MM.1S (cell line): ENCODE results near the gene IPP.

Experiments
- DNase-seq: peaks from one replicate; pipeline ENCODE4 v3.0.0-alpha.2; 2015
- H2AFZ ChIP-seq: fragments of 300-600 bp; sonication (generic); 2 replicates; pipeline ENCODE4 v1.6.0; 2016; ENCODE audit warnings: antibody characterized with exemption, low read length
- H3F3A ChIP-seq: fragments of 300-600 bp; sonication (generic); 2 replicates; pipeline ENCODE4 v1.6.1; 2016; ENCODE audit warnings: mild to moderate bottlenecking, antibody characterized with exemption, low read length, moderate library complexity, mixed read lengths; ENCODE audit not compliant: insufficient read depth
- H3K27ac ChIP-seq: fragments of 300-600 bp; sonication (generic); 2 replicates; pipeline ENCODE4 v1.5.1; 2016; ENCODE audit warnings: mild to moderate bottlenecking, low read length
- H3K27me3 ChIP-seq: fragments of 300-600 bp; sonication (generic); replicated peaks from 2 replicates; pipeline ENCODE4 v1.6.0; 2016; ENCODE audit warnings: low read length; ENCODE audit not compliant: insufficient read depth
- H3K36me3 ChIP-seq: fragments of 300-600 bp; sonication (generic); replicated peaks from 2 replicates; pipeline ENCODE4 v1.6.1; 2016; ENCODE audit warnings: mild to moderate bottlenecking, low read length, mixed read lengths; ENCODE audit not compliant: insufficient read depth
- H3K4me1 ChIP-seq: fragments of 300-600 bp; sonication (generic); 2 replicates; pipeline ENCODE4 v1.6.1; 2016; ENCODE audit warnings: low read length, mixed read lengths
- H3K4me2 ChIP-seq: fragments of 300-600 bp; sonication (generic); 2 replicates; pipeline ENCODE4 v1.6.0; 2016; ENCODE audit warnings: low read depth, low read length
- H3K4me3 ChIP-seq: fragments of 300-600 bp; sonication (generic); 2 replicates; pipeline ENCODE4 v1.5.1; 2016; ENCODE audit warnings: low read length, mixed read lengths
- H3K79me2 ChIP-seq: fragments of 300-600 bp; sonication (generic); 2 replicates; pipeline ENCODE4 v1.6.1; 2016; ENCODE audit warnings: mixed run types, low read length, mixed read lengths
- H3K9ac ChIP-seq: fragments of 300-600 bp; sonication (generic); 2 replicates; pipeline ENCODE4 v1.6.1; 2016; ENCODE audit warnings: low read length, mixed read lengths
- H3K9me2 ChIP-seq: fragments of 300-600 bp; sonication (generic); replicated peaks from 2 replicates; pipeline ENCODE4 v1.6.1; 2016; ENCODE audit warnings: mild to moderate bottlenecking, low read length, mixed read lengths; ENCODE audit not compliant: insufficient read depth
- H3K9me3 ChIP-seq: fragments of 300-600 bp; sonication (generic); replicated peaks from 2 replicates; pipeline ENCODE4 v1.6.1; 2016; ENCODE audit warnings: mild to moderate bottlenecking, low read length, mixed read lengths; ENCODE audit not compliant: insufficient read depth
- H4K20me1 ChIP-seq: fragments of 300-600 bp; sonication (generic); 2 replicates; pipeline ENCODE4 v1.6.1; 2016; ENCODE audit warnings: mild to moderate bottlenecking, low read length, moderate library complexity, mixed read lengths; ENCODE audit not compliant: insufficient read depth
- EZH2 ChIP-seq: fragments of 300-600 bp; sonication (generic); optimal IDR thresholded peaks from 2 replicates; pipeline ENCODE3; 2017; ENCODE audit warnings: low read depth, mild to moderate bottlenecking, antibody characterized with exemption, low read length, mixed read lengths
- EZH2phosphoT487 ChIP-seq: fragments of 300-600 bp; sonication (generic); IDR thresholded peaks from 2 replicates; pipeline ENCODE4 v1.6.1; 2018; ENCODE audit warnings: antibody characterized with exemption, low read length
- TF ChIP-seq, protein P1 (sequence below): fragments of 300-600 bp; sonication (generic); IDR thresholded peaks from 2 replicates; pipeline ENCODE4 v1.5.1; 2016; ENCODE audit warnings: antibody characterized with exemption, low read length, mixed read lengths

The IPP gene

DNA sequence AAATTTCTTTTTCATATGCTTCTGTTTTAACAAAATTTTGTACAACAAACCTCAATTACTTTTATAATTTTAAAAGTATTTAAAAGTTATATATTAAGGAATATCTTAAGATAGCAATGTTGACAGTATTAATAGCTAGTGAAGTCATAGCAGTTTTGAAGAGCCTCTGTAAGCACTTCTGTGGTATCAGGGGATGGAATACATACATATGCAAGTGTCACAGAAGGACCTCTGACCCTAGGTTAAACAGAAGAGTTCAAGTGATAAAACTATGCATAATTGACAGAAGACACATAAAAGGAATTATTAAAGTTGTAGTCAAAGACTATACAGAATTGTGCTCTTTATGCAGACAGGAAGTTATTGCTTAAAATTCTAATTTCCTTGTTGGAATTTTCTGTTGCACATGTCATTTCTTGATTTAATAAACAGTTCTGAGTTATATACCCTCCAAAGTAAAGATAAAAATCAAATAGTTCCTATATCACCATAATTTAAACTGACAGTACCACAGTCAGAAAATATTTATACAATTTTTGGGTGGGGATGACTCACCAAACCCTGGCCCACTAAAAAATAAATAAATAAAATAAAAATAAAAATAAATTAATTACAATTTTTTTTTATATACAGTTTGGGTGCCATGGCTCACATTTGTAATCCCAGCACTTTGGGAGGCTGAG is 27.1 kb downstream of the IPP start:
- no peak for TF ChIP-seq EZH2phosphoT487
- no peak for TF ChIP-seq EZH2
- TF ChIP-seq, protein P1, sequence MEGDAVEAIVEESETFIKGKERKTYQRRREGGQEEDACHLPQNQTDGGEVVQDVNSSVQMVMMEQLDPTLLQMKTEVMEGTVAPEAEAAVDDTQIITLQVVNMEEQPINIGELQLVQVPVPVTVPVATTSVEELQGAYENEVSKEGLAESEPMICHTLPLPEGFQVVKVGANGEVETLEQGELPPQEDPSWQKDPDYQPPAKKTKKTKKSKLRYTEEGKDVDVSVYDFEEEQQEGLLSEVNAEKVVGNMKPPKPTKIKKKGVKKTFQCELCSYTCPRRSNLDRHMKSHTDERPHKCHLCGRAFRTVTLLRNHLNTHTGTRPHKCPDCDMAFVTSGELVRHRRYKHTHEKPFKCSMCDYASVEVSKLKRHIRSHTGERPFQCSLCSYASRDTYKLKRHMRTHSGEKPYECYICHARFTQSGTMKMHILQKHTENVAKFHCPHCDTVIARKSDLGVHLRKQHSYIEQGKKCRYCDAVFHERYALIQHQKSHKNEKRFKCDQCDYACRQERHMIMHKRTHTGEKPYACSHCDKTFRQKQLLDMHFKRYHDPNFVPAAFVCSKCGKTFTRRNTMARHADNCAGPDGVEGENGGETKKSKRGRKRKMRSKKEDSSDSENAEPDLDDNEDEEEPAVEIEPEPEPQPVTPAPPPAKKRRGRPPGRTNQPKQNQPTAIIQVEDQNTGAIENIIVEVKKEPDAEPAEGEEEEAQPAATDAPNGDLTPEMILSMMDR, result no peak

DNA sequence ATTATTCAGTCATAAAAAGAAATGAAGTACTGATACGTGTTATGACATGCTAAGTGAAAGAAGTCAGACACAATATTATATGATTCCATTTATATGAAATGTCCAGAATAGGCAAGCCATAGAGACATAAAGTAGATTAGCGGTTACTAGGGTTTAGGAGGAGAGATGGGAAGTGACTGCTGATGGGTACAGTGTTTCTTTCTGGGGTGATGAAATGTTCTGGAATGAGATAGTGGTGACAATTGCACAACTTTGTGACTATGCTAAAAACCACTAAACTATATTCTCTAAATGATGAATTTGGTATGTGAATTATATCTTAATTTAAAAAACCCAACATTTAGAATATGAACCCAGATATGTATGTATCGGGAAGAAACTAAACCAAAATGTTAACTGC is 27.6 kb downstream of the IPP start:
- H3K9ac ChIP-seq, result no peak overlapping the region
- H3F3A ChIP-seq, result no peaks in the 10 kb centered on the region
- no peaks in the 10 kb centered on the region for H3K4me1 ChIP-seq
- no peak for TF ChIP-seq EZH2phosphoT487
- no peak for TF ChIP-seq EZH2
- TF ChIP-seq, protein P1, result no peak
- H3K27ac ChIP-seq, result no peak overlapping the region
- H3K9me3 ChIP-seq, result no peaks in the 10 kb centered on the region
- no peak overlapping the region for H2AFZ ChIP-seq
- H3K9me2 ChIP-seq, result no peaks in the 10 kb centered on the region
- no peaks in the 10 kb centered on the region for H3K27me3 ChIP-seq
- H3K79me2 ChIP-seq, result no peaks in the 10 kb centered on the region
- no peak overlapping the region for H3K4me3 ChIP-seq
- H4K20me1 ChIP-seq, result no peaks in the 10 kb centered on the region
- no peak overlapping the region for H3K4me2 ChIP-seq
- H3K36me3 ChIP-seq, result no peaks in the 10 kb centered on the region
- no peak for DNase-seq

More for the DNA sequence above, 27.1 kb downstream of the IPP start:
- Histone ChIP-seq H3K27ac (no peak overlapping the region), H3K4me2 (no peak overlapping the region), H3K79me2 (no peaks in the 10 kb centered on the region), H3F3A (no peaks in the 10 kb centered on the region), H3K36me3 (no peaks in the 10 kb centered on the region), H3K4me1 (no peaks in the 10 kb centered on the region), H3K9ac (no peak overlapping the region), H3K9me3 (no peaks in the 10 kb centered on the region), H4K20me1 (no peaks in the 10 kb centered on the region), H3K27me3 (no peaks in the 10 kb centered on the region), H3K9me2 (no peaks in the 10 kb centered on the region), H3K4me3 (no peak overlapping the region), H2AFZ (no peak overlapping the region)
- no peak for DNase-seq

DNA sequence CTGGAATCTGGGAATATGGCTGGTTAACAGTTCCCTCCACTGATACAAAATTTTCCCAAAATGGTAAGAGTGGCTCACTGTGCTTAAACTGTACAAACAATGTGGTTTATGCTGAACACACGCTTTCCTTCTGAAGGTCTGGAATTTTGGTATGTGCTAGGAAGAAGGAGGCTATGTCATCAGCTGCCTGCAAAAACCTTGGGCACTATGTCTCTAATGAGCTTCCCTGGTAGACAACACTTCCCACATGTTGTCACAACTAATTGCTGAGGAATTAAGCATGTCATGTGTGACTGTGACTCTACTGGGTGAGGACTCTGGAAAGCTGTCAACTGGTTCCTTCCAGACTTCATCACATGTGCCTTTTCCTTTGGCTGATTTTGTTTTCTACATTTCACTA is 29.2 kb downstream of the IPP start:
- Histone ChIP-seq H3K9me2 (no peaks in the 10 kb centered on the region), H2AFZ (no peak overlapping the region), H3K36me3 (no peaks in the 10 kb centered on the region), H3K27me3 (no peaks in the 10 kb centered on the region), H3K9me3 (no peaks in the 10 kb centered on the region), H3K4me2 (no peak overlapping the region), H3K79me2 (no peaks in the 10 kb centered on the region), H3K4me1 (no peaks in the 10 kb centered on the region), H3K4me3 (no peak overlapping the region), H3K9ac (no peak overlapping the region), H3K27ac (no peak overlapping the region), H3F3A (no peaks in the 10 kb centered on the region), H4K20me1 (no peaks in the 10 kb centered on the region)
- DNase-seq, result no peak
- TF ChIP-seq, protein P1, result no peak
- TF ChIP-seq EZH2 (no peak), EZH2phosphoT487 (no peak)
